ENCODE results near the gene NQO2.

- TF ChIP-seq POLR2AphosphoS5 (IDR thresholded peaks at IDR 0.05; ENCODE audit: low read depth, low read length), result no peak
- no peak for TF ChIP-seq CTCF (IDR thresholded peaks at IDR 0.05 in 2 of 3, conservative IDR thresholded peaks at IDR 0.05 in 1 of 3; ENCODE audit: borderline replicate concordance in 1 of 3, insufficient read depth in 1 of 3, low read depth in 2 of 3, low read length in 2 of 3)
- TF ChIP-seq SIN3A (IDR thresholded peaks at IDR 0.05; ENCODE audit: low read depth), result no peak
- no peak for TF ChIP-seq ZFX (IDR thresholded peaks at IDR 0.05)
- TF ChIP-seq YY1 (IDR thresholded peaks at IDR 0.05; ENCODE audit: extremely low read depth, insufficient replicate concordance, low read depth, low read length), result no peak
- no peak for TF ChIP-seq POLR2A (IDR thresholded peaks at IDR 0.05; ENCODE audit: borderline replicate concordance, extremely low read depth, insufficient read depth, insufficient read length)
- no peak for TF ChIP-seq SP1 (IDR thresholded peaks at IDR 0.05; ENCODE audit: low read depth)
- TF ChIP-seq MAX (IDR thresholded peaks at IDR 0.05), result no peak
Observed at GRCh38 chr6:2962636-2963035, 37.1 kb upstream of the NQO2 start.
